HG02759 (cell line): ENCODE data around the gene MICAL3.

Experiments used
- ATAC-seq: cut with Tn5 transposase; IDR thresholded peaks from one replicate; pipeline ENCODE4 v1.9.1; 2021; ENCODE audit warnings: mild to moderate bottlenecking, moderate library complexity; ENCODE audit not compliant: unreplicated experiment

MICAL3 gene

GRCh38 chr22:17802822-17803221 lies 221.5 kb downstream of the MICAL3 start:
- no peak for ATAC-seq

- ATAC-seq: no peak
Observed at GRCh38 chr22:17802411-17802810, 221.9 kb downstream of the MICAL3 start.

DNA sequence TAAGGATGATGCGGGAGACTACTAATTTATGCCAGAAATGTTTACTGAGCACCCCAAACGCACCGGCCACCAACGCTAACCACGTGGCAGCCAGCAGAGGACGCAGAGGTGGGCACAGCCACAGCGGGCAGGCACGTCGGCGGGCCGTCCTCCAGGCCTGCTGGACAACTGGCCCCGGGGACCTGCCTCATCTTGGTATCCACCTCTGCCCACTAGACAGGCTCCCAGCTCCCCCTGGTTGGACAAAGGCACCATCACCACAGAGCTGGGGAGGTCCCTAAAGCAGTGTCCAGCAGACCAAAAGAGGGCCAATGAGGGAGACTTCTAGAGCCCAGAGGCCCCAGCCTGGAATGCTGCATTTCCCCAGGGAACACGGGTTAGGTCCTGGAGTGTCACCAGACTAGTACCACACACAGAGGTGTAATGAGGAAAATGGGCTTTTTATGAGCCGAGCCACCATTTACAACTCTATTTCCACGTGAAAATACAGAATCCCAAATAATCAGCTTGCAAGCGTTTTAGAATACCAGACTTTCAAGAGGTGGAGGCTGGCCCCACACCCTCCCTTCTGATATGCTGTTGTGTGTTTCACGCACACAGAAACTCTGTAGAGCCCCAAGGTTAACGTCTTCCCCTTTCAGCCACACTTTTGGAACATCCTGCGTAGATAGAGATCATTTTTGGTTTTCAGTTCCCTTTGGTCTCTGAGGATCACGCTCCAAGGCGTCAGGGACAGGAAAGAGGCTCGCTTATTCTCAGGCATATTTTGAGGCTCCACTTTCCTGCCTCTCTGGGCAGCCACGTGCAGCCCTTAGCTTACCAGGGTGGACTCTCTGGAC lies 226.4 kb downstream of the MICAL3 start:
- peak; percentile 49 for ATAC-seq

DNA sequence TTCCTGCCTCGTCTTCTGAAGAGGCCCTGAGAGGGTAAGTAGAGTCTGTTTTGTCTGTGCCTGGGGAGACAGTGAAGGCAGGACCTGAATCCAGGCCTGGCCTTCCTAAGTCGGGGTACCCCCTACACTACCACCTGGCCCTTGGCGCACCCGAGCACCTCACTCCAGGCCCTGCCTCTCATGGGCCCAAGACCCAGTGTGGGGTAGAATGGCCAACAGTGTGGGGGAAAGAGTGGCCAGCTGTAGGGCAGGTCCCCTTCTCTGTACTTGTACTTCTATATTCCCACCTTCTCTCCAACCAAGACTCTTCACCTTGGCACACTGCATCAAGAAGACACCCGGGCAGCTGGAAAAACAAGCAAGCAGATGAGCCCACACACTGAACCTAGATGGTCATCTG lies 227.7 kb downstream of the MICAL3 start:
- ATAC-seq: no peak

- peak; percentile 27 for ATAC-seq
Observed at GRCh38 chr22:17795661-17796548, 228.5 kb downstream of the MICAL3 start.

- no peak for ATAC-seq
Observed at GRCh38 chr22:17794726-17795542, 229.4 kb downstream of the MICAL3 start.

- ATAC-seq: no peak
Observed at GRCh38 chr22:17792854-17793434, 231.4 kb downstream of the MICAL3 start.

DNA sequence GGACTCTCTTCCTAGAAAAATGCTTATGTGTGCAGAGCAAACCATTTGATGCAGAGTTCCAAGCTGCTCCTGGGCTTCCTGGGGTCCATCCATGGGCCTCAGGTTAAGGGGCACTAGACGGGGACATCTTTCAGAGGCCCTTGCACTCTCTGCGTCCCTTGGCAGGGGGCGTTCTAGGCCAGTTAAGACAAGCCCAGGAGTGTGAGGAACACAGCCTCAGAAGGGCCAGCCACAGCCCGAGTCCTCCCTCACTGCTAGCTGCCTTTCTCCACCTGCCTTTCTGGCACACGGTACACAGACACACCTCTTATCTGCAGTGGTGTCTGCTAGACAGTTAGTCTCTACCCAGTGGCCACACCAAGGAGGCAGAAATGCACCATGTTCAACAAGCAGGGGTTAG lies 232.1 kb downstream of the MICAL3 start:
- no peak for ATAC-seq

DNA sequence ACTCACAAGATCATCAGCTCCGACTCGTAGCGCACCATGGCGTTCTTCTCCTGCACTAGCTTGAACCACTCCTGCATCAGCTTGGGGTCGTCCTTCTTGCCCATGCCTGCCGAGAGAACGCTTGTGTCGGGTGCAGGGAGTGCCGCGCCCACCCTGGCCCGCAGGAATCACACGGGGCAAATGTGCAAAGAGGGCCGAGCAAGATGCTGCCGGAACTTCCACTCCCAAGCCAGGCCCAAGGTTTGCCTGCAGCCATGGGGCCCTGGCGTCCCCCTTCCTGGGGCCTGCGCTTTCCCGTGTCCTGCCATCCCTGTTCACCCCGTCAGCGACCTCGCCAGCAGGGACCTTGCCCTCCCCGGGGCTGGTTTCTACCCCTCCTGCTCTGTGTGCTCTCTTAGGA lies 233.2 kb downstream of the MICAL3 start:
- no peak for ATAC-seq

GRCh38 chr22:17789379-17790200 lies 234.8 kb downstream of the MICAL3 start:
- no peak for ATAC-seq

GRCh38 chr22:17788528-17789378 lies 235.6 kb downstream of the MICAL3 start:
- no peak for ATAC-seq

GRCh38 chr22:17787716-17788330 lies 236.5 kb downstream of the MICAL3 start:
- ATAC-seq: no peak

GRCh38 chr22:17787241-17787640 lies 237.1 kb downstream of the MICAL3 start:
- no peak for ATAC-seq

DNA sequence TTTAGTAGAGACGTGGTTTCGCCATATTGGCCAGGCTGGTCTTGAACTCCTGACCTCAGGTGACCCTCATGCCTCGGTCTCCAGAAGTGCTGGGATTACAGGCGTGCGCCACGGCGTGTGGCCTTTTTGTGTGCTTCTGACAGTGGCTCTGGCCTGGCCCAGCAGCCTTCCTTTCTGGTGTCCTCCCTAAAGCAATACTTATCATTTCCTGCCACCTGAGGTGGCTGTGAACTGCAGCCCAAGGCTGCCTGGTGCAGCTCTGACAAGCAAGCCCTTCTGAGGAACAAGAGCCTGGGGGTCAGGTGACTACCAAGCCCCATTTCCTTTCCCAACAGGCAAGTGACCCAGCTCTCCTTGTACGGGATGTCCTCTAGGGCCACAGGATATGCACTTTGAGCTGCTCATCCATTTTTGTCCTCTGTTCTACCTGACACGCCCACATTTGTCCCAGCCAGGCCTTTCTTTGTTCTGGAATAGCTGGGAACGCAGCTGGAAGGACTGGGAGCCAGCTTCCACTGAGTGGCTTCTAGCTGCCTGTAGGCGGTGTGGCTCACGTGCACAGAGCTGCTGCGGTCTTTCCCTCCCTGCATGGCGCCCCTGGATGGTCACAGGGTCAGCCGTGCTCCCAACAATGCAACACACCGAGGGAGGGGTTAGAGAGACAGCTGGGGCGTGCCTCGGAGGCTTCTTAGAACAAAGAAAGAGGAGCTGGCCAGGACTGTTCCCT lies 237.8 kb downstream of the MICAL3 start:
- ATAC-seq: no peak

GRCh38 chr22:17785185-17786184 lies 238.9 kb downstream of the MICAL3 start:
- no peak for ATAC-seq

DNA sequence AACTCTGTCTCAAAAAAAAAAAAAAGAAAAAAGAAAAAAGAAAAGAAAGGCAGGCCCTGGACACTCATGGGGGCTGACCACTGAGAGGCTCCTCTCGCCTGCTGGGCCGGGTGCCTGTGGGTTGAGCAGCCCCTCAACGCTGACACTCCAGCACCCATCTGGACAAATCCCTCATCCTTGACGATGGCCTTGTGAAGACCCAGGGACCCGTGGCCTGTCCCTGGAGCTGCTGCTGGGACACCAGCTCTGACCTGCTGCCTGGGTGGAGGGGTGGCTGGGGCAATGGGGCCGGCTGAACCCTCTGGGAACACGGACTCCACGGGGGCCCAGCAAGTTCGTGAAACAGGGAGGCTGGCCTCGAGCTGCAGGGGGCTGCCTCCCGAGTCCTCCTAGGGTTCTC lies 239.6 kb downstream of the MICAL3 start:
- ATAC-seq: no peak
